ENCODE results near the gene KCNG4. TPM values are rescaled to one million over a fixed set of nuclear protein-coding genes. Genes with fewer than 3 reads are reported as not detected.

KCNG4 gene
- total RNA-seq, 1 experiment from 2014 or later: not detected

DNA sequence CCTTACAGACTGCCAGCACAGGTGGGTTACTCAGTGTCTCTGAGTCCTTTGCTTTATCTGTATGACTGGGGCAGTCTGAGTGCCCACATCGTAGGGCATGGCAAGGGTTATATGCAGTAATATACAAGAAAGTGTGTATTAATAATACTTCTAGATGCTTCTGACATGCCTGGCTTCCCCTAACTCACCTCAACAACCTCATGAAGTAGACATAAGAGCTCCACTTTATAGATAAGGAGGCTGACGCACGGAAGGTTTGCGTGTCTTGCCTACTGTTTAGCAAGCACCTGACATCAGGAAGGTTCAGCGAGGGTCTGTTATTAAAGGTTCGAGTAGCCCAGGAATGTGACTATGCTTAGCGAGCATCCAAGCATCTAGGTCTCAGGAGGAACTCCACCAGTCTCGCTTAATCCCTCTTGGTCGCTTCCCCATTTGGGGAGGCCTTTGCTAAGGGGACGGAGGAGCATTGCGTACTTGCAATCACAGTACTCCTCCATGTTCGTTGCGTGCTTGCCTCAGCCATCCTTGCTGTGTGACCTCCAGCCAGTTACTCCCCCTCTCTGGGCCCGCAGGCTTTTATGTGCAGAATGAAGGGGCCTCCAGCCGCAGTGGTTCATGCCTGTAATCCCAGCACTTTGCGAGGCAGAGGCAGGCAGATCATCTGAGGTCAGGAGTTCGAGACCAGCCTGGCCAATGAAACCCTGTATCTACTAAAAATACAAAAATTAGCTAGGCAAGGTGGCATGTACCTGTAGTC lies 1.6 kb downstream of the KCNG4 start:
- Histone ChIP-seq H3K36me3 (ENCODE audit: insufficient read depth, low read length) (no peaks in the 10 kb centered on the region), H3K9me2 (replicated peaks; ENCODE audit: insufficient read depth, low read length) (no peaks in the 10 kb centered on the region), H3K4me2 (ENCODE audit: low read depth, low read length, poor library complexity, severe bottlenecking) (no peak overlapping the region), H3K4me1 (ENCODE audit: low read length) (no peaks in the 10 kb centered on the region), H3K27ac (ENCODE audit: low read length) (no peak overlapping the region), H3K9ac (ENCODE audit: low read length) (no peak overlapping the region), H3K9me3 (ENCODE audit: low read length) (no peaks in the 10 kb centered on the region), H3K27me3 (ENCODE audit: low read length) (no peaks in the 10 kb centered on the region), H2AFZ (ENCODE audit: low read length) (no peak overlapping the region), H3K4me3 (ENCODE audit: low read length) (no peak overlapping the region), H4K20me1 (ENCODE audit: insufficient read depth, low read depth, low read length) (no peaks in the 10 kb centered on the region), H3K79me2 (ENCODE audit: low read length) (no peaks in the 10 kb centered on the region)
- no peak for DNase-seq

DNA sequence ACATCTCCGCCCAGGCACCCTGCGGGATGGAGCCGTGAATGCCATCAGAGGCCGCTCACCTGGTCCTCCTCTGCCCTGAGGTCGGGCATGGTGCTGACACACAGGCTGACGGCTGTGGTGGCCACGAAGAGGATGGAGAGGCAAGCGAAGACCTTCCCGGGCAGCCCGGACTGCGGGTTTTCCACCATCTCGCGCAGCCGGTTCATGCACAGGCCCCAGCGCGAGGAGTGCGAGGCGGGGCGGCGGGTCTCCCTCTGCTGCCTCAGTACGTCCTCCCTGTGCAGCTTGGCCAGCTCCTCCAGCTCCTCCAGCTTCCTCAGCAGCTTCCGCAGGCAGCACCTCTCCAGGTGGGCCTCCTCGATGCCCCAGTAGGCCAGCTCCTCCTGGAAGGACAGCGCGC lies 3.1 kb downstream of the KCNG4 start:
- Histone ChIP-seq H3K9me3 (ENCODE audit: low read length) (no peaks in the 10 kb centered on the region), H2AFZ (ENCODE audit: low read length) (no peak overlapping the region), H4K20me1 (ENCODE audit: insufficient read depth, low read depth, low read length) (no peaks in the 10 kb centered on the region), H3K27me3 (ENCODE audit: low read length) (no peaks in the 10 kb centered on the region), H3K9me2 (replicated peaks; ENCODE audit: insufficient read depth, low read length) (no peaks in the 10 kb centered on the region), H3K9ac (ENCODE audit: low read length) (no peak overlapping the region), H3K36me3 (ENCODE audit: insufficient read depth, low read length) (no peaks in the 10 kb centered on the region), H3K4me3 (ENCODE audit: low read length) (no peak overlapping the region), H3K4me2 (ENCODE audit: low read depth, low read length, poor library complexity, severe bottlenecking) (no peak overlapping the region), H3K27ac (ENCODE audit: low read length) (no peak overlapping the region), H3K4me1 (ENCODE audit: low read length) (no peaks in the 10 kb centered on the region), H3K79me2 (ENCODE audit: low read length) (no peaks in the 10 kb centered on the region)
- no peak for DNase-seq

DNA sequence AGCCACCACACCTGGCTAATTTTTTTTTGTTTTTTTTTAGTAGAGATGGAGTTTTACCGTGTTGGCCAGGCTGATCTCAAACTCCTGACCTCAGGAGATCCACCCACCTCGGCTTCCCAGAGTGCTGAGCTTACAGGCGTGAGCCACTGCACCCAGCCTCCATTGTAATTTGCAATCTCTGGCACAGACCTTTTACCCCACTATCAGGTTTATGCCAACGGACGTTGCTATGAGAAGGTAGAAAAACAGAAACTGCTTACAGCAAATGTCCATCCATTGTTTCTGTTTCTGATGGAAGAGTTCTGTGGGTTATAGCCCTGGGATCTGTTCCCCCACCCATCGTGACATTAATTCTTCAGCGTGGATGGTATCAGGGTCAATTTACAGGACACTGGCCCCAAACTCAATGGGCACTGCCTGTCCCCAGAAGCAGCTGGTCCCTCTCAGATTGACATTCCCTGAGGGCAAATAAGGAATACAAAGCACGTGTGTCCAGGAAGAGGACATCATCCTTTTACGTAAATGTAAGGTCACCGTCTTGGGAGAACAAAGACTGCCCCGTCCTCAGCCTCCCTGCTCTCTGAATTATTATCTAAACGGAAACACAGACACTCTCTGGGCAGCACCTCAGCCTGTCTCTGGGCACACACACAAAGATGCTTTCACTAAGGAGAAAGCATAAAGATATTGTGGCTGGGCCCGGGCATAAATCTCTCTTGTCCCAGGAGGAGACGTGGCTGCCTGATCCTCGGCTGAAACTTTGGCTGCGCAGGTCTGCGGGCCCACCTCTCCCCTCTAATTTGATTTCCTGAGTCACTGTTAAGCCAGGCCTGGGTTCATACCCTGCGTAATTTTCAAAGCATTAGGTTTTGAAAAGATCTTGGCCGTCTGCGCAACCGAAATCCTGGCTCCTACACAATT lies 5.2 kb downstream of the KCNG4 start:
- Histone ChIP-seq H3K36me3 (ENCODE audit: insufficient read depth, low read length) (no peaks in the 10 kb centered on the region), H3K9me2 (replicated peaks; ENCODE audit: insufficient read depth, low read length) (no peaks in the 10 kb centered on the region), H3K4me3 (ENCODE audit: low read length) (no peak overlapping the region), H4K20me1 (ENCODE audit: insufficient read depth, low read depth, low read length) (no peaks in the 10 kb centered on the region), H3K9ac (ENCODE audit: low read length) (no peak overlapping the region), H2AFZ (ENCODE audit: low read length) (no peak overlapping the region), H3K9me3 (ENCODE audit: low read length) (no peaks in the 10 kb centered on the region), H3K27ac (ENCODE audit: low read length) (no peak overlapping the region), H3K79me2 (ENCODE audit: low read length) (no peaks in the 10 kb centered on the region), H3K4me1 (ENCODE audit: low read length) (no peaks in the 10 kb centered on the region), H3K27me3 (ENCODE audit: low read length) (no peaks in the 10 kb centered on the region), H3K4me2 (ENCODE audit: low read depth, low read length, poor library complexity, severe bottlenecking) (no peak overlapping the region)
- DNase-seq: no peak

DNA sequence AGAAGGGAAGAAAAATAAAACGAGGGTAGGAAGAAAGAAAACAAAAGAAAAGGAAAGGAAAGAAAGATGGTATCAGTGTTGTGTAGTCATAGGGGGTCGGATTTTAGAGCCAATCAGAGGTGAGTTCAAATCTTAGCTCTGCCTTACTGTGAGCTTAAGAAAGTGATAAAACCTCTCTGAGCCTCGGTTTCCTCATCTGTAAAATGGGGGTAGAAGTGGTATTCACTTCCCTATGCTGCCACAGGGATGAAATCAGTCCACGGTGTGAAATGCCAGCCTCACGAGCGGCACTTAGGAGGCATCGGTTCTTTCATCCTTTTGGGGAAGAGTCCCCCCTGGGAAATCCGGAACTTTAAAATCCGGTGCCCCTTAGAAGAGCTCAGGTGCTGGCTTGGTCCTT lies 6.1 kb downstream of the KCNG4 start:
- Histone ChIP-seq H3K9me2 (replicated peaks; ENCODE audit: insufficient read depth, low read length) (no peaks in the 10 kb centered on the region), H4K20me1 (ENCODE audit: insufficient read depth, low read depth, low read length) (no peaks in the 10 kb centered on the region), H2AFZ (ENCODE audit: low read length) (no peak overlapping the region), H3K27me3 (ENCODE audit: low read length) (no peaks in the 10 kb centered on the region), H3K4me1 (ENCODE audit: low read length) (no peaks in the 10 kb centered on the region), H3K36me3 (ENCODE audit: insufficient read depth, low read length) (no peaks in the 10 kb centered on the region), H3K27ac (ENCODE audit: low read length) (no peak overlapping the region), H3K79me2 (ENCODE audit: low read length) (no peaks in the 10 kb centered on the region), H3K4me2 (ENCODE audit: low read depth, low read length, poor library complexity, severe bottlenecking) (no peak overlapping the region), H3K4me3 (ENCODE audit: low read length) (no peak overlapping the region), H3K9me3 (ENCODE audit: low read length) (no peaks in the 10 kb centered on the region), H3K9ac (ENCODE audit: low read length) (no peak overlapping the region)
- no peak for DNase-seq

DNA sequence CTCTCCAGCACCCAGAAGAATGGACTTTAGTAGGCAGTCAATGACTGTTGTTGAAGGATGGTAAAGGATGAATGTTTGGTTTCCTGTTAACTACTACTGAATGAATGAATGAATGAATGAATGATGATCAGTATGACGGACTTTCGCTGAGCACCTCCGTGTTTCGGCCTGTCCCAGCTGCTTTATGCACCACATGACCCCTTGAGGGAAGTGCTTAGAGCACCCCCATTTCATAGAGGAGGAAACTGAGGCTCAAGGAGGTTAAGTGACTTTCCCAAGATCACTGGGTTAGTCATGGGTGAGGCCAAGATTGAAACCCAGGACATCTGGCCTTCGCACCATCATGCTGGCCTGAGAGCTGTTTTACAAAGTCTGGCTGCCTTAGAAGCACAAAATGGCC lies 6.8 kb downstream of the KCNG4 start:
- H4K20me1 ChIP-seq (ENCODE audit: insufficient read depth, low read depth, low read length): no peaks in the 10 kb centered on the region
- no peaks in the 10 kb centered on the region for H3K27me3 ChIP-seq (ENCODE audit: low read length)

DNA sequence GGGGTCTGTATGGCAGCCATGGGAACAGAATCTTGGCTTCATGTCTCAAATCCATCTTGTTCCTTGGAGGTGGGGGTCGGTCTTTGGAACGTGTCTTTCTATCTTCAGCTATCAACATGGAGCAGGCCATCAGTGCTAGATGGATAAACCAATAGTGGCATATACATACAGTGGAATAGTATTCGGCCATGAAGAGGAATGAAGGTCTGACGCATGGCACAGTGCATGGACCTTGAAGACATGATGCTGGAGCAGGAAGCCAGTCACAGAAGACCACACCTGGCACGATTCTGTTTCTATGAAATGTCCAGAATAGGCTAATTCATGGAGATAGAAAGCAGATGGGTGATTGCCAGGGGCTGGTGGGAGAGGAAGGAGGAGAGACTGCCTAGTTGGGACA lies 7.8 kb downstream of the KCNG4 start:
- DNase-seq: no peak
- H3K27ac ChIP-seq (ENCODE audit: low read length): no peak overlapping the region
- no peak overlapping the region for H3K4me2 ChIP-seq (ENCODE audit: low read depth, low read length, poor library complexity, severe bottlenecking)
- no peaks in the 10 kb centered on the region for H4K20me1 ChIP-seq (ENCODE audit: insufficient read depth, low read depth, low read length)
- H2AFZ ChIP-seq (ENCODE audit: low read length): no peak overlapping the region
- no peaks in the 10 kb centered on the region for H3K27me3 ChIP-seq (ENCODE audit: low read length)
- no peaks in the 10 kb centered on the region for H3K79me2 ChIP-seq (ENCODE audit: low read length)
- H3K36me3 ChIP-seq (ENCODE audit: insufficient read depth, low read length): no peaks in the 10 kb centered on the region
- H3K9ac ChIP-seq (ENCODE audit: low read length): no peak overlapping the region
- no peaks in the 10 kb centered on the region for H3K4me1 ChIP-seq (ENCODE audit: low read length)
- no peaks in the 10 kb centered on the region for H3K9me3 ChIP-seq (ENCODE audit: low read length)
- H3K4me3 ChIP-seq (ENCODE audit: low read length): no peak overlapping the region
- H3K9me2 ChIP-seq (replicated peaks; ENCODE audit: insufficient read depth, low read length): no peaks in the 10 kb centered on the region

More for the DNA sequence above, 6.8 kb downstream of the KCNG4 start:
- Histone ChIP-seq H3K4me3 (ENCODE audit: low read length) (no peak overlapping the region), H3K27ac (ENCODE audit: low read length) (no peak overlapping the region), H3K4me1 (ENCODE audit: low read length) (no peaks in the 10 kb centered on the region), H3K9ac (ENCODE audit: low read length) (no peak overlapping the region), H3K79me2 (ENCODE audit: low read length) (no peaks in the 10 kb centered on the region), H3K9me2 (replicated peaks; ENCODE audit: insufficient read depth, low read length) (no peaks in the 10 kb centered on the region), H3K4me2 (ENCODE audit: low read depth, low read length, poor library complexity, severe bottlenecking) (no peak overlapping the region), H3K36me3 (ENCODE audit: insufficient read depth, low read length) (no peaks in the 10 kb centered on the region), H3K9me3 (ENCODE audit: low read length) (no peaks in the 10 kb centered on the region), H2AFZ (ENCODE audit: low read length) (no peak overlapping the region)
- DNase-seq: no peak

DNA sequence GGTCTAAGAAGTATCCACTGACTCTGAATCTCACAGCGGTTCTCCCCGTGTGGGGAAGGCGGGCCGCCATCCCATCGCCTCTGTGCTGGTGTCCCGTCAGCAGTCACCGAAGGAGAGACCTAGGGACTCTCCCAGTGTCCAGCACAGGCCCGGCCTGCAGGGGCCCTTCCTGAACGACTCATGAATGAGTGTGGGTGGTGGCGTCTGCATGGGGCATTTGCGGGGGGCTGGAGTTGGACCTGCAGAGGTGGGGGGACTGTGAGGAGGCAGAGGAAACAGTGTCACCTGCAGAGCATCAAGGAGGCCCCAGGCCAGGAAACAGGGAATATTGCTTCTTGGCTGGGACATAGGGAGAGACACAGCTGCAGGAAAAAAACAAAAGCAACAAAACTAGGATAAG lies 10.3 kb downstream of the KCNG4 start:
- Histone ChIP-seq H4K20me1 (ENCODE audit: insufficient read depth, low read depth, low read length) (no peaks in the 10 kb centered on the region), H3K9me3 (ENCODE audit: low read length) (no peaks in the 10 kb centered on the region), H3K4me2 (ENCODE audit: low read depth, low read length, poor library complexity, severe bottlenecking) (no peak overlapping the region), H2AFZ (ENCODE audit: low read length) (no peak overlapping the region), H3K9me2 (replicated peaks; ENCODE audit: insufficient read depth, low read length) (no peaks in the 10 kb centered on the region), H3K4me1 (ENCODE audit: low read length) (no peaks in the 10 kb centered on the region), H3K27me3 (ENCODE audit: low read length) (no peaks in the 10 kb centered on the region), H3K9ac (ENCODE audit: low read length) (no peak overlapping the region), H3K36me3 (ENCODE audit: insufficient read depth, low read length) (no peaks in the 10 kb centered on the region), H3K27ac (ENCODE audit: low read length) (no peak overlapping the region), H3K79me2 (ENCODE audit: low read length) (no peaks in the 10 kb centered on the region), H3K4me3 (ENCODE audit: low read length) (no peak overlapping the region)
- DNase-seq: no peak

DNA sequence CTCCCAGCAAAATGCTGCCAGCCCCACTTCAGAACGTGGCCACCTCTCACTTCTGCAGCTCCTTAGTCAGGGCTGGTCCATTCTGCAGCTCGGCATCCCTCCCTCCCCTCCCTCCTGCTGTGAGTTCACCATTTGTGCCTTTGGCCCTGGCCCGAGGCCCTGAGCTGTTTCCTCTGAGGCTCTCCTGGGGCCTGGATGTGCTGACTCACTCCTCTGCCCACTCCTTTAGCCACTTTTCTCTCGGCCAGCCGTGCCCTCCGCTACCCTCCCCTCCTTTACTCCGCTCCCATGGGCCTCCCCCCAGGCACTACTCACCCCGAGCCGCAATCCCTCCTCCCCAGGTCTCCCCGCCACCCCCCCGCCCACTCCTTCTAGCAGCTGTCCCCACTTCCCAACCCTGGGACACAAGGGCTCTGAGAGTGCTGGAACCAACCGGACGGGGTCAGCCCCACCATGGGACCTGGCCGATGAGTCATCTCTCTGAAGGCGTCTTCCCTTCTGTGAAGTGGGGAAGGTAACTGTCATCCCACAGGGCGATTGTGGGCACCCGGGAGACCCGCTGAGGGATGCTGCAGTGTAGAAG lies 11.5 kb downstream of the KCNG4 start:
- Histone ChIP-seq H2AFZ (ENCODE audit: low read length) (no peak overlapping the region), H3K4me1 (ENCODE audit: low read length) (no peaks in the 10 kb centered on the region), H3K9ac (ENCODE audit: low read length) (no peak overlapping the region), H4K20me1 (ENCODE audit: insufficient read depth, low read depth, low read length) (no peaks in the 10 kb centered on the region), H3K79me2 (ENCODE audit: low read length) (no peaks in the 10 kb centered on the region), H3K9me3 (ENCODE audit: low read length) (no peaks in the 10 kb centered on the region), H3K27me3 (ENCODE audit: low read length) (no peaks in the 10 kb centered on the region), H3K27ac (ENCODE audit: low read length) (no peak overlapping the region), H3K4me2 (ENCODE audit: low read depth, low read length, poor library complexity, severe bottlenecking) (no peak overlapping the region), H3K9me2 (replicated peaks; ENCODE audit: insufficient read depth, low read length) (no peaks in the 10 kb centered on the region), H3K4me3 (ENCODE audit: low read length) (no peak overlapping the region), H3K36me3 (ENCODE audit: insufficient read depth, low read length) (no peaks in the 10 kb centered on the region)
- no peak for DNase-seq

Measured in Karpas-422 (cell line).